Stimulated activated CD4-positive, alpha-beta T cell treated with anti-CD3 and anti-CD28 coated beads, TNF-alpha, amount 100 ng/mL, for 48 hours (primary cell): ENCODE data around the gene PTGER4.
"Not testable (repeated sequence)": the region's sequence is repeated elsewhere in the genome, so short reads cannot be mapped to it uniquely, and the experiment has no call there.

Experiments
- DNase-seq, 3 donors: peaks; one replicate each; pipeline ENCODE4 v3.0.0-alpha.2; 2020; ENCODE audit warnings: low read depth in 3 of 3

PTGER4 gene

GRCh38 chr5:40679913-40680681, at the start of gene PTGER4:
PTGER4 (plus strand) TSS chr5:40679915; CDS start chr5:40680994, 1,079 bp downstream.
- DNase-seq: no peak

- no peak for DNase-seq
Observed at GRCh38 chr5:40630126-40630525, 49.6 kb upstream of the PTGER4 start.

GRCh38 chr5:40631236-40631635, 48.5 kb upstream of the PTGER4 start:
- DNase-seq: no peak

GRCh38 chr5:40634154-40634553, 45.6 kb upstream of the PTGER4 start:
- DNase-seq: no peak

- DNase-seq: no peak
Observed at GRCh38 chr5:40634593-40634992, 45.1 kb upstream of the PTGER4 start.

DNA sequence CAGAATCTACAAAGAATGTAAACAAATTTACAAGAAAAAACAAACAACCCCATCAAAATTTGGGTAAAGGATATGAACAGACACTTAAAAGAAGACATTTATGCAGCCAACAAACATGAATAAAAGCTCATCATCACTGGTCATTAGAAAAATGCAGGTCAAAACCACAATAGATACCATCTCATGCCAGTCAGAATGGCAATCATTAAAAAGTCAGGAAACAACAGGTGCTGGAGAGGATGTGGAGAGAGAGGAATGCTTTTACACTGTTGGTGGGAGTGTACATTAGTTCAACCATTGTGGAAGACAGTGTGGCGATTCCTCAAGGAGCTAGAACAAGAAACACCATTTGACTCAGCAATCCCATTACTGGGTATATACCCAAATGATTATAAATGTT, 40.2 kb upstream of the PTGER4 start:
- not testable (repeated sequence) for DNase-seq

DNA sequence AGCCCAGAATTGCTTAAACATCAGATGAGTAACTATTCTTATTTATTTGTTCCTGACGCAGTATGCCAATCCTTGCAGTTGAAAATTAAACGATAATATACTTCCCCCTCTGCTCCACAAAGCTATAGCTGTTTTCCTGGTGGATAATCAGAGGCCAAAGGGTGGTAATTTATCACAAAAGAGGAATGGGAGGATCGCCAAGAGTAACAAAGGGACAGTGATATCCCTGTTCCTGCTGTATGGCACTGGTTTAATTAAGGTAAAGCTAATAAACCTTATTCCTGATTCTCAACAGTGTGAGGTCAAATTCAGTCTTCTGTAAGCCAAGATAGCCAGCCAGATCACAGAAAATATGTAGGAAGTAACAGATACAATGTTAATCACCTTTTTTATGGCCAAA, 33.4 kb upstream of the PTGER4 start:
- no peak for DNase-seq

GRCh38 chr5:40648150-40648549, 31.6 kb upstream of the PTGER4 start:
- DNase-seq: no peak

- DNase-seq: no peak
Observed at GRCh38 chr5:40649463-40650030, 30.2 kb upstream of the PTGER4 start.

- DNase-seq: no peak
Observed at GRCh38 chr5:40651201-40651600, 28.5 kb upstream of the PTGER4 start.

GRCh38 chr5:40652441-40653220, 27.1 kb upstream of the PTGER4 start:
- no peak for DNase-seq

DNA sequence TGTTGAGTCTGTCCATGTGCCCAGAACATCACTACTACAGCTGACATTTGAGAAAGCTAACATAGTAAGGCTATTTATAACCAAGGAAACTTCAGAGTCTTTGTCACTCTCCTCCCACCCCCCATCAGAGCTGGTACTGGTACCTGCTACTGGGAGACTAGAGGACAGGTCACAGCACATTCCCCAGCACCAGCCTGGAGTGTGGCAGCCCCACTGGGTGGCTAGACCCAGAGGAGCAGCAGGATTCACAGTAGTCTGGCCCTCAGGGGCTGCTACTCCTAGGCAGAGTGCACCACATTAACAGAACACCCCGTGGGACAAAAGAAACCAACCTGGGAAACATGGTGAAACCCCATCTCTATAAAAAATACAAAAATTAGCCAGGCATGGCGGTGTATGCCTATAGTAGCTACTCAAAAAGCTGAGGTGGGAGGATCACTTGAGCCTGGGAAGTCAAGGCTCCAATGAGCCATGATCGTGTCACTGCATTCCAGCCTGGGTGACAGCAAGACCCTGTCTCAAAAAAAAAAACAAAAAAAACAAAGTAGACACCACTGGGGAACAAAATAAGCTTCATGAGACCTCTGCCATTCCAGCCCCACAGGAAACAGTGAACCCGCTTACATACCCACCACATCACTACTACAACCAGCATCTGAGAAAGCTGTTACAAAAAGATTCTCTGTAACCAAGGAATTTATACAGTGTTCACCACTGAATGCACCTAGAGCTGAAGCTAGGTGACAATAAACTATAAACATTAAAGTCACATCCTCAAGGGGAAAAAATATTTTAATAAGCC, 26.3 kb upstream of the PTGER4 start:
- no peak for DNase-seq

GRCh38 chr5:40654377-40654991, 25.2 kb upstream of the PTGER4 start:
- DNase-seq: no peak

GRCh38 chr5:40655138-40655537, 24.6 kb upstream of the PTGER4 start:
- no peak for DNase-seq

DNA sequence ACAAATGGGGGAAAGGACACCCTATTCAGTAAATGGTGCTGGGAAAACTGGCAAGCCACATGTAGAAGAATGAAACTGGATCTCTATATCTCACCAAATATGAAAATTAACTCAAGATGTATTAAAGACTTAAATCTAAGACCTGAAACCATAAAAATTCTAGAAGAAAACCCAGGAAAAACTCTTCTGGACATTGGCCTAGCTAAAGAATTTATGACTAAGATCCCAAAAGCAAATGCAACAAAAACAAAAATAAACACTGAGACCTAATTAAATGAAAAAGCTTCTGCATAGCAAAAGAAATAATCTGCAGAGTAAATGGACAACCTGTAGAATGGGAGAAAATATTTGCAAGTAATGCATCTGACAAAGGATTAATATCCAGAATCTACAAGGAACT, 23.6 kb upstream of the PTGER4 start:
- DNase-seq: not testable (repeated sequence)

GRCh38 chr5:40656766-40657165, 22.9 kb upstream of the PTGER4 start:
- DNase-seq: no peak

GRCh38 chr5:40660751-40661150, 19.0 kb upstream of the PTGER4 start:
- no peak for DNase-seq

- no peak for DNase-seq
Observed at GRCh38 chr5:40665635-40666298, 13.9 kb upstream of the PTGER4 start.

- DNase-seq: no peak
Observed at GRCh38 chr5:40666657-40667056, 13.1 kb upstream of the PTGER4 start.

DNA sequence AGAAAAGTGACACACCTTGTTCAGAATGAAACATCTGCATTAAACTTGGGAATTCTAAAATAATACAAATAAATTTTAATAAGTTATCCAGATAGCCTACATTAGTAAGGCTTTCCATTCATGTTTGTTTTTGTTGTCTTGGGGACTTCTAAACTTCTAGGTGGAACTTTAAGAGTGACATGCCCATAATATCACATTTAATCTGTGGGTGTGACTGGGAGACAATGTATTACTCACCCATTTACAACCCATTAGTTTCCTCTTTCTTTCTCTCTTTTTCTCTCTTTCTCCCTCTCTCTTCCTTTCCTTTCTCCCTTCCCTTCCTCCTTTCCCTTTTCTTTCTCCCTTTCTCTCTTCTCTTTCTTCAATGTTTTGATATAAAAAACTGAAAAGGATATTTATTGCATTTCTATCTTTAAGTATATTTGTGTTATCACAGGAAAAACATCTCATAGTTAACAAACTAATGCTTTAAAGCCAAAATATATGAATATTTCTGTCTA, 12.5 kb upstream of the PTGER4 start:
- DNase-seq: no peak
